K562 (cell line): ENCODE results near the gene PCF11.

Source experiments
- EZH2 ChIP-seq: IDR thresholded peaks from 2 replicates; pipeline ENCODE4 v1.6.1; 2012; ENCODE audit warnings: low read depth, mild to moderate bottlenecking, inconsistent platforms, low read length, borderline replicate concordance
- FOS ChIP-seq: IDR thresholded peaks from 3 replicates; pipeline ENCODE4 v1.6.1; 2011; ENCODE audit not compliant: insufficient read length; ENCODE audit errors: extremely low read depth
- MYC ChIP-seq, 2 experiments: fragments of 250-450 bp in 1 of 2; sonication (Bioruptor Pico) in 1 of 2; IDR thresholded peaks; 2 replicates each; pipeline versions ENCODE4 v1.5.1 to v1.6.1; 2012 to 2021; ENCODE audit warnings: low read depth in 2 of 2, borderline replicate concordance in 1 of 2, improper control_type of control experiment in 1 of 2, low read length in 1 of 2, mild to moderate bottlenecking in 1 of 2, moderate library complexity in 1 of 2
- RAD21 ChIP-seq, 2 experiments: fragments of 250-450 bp in 1 of 2; fragments of 450-650 bp in 1 of 2; sonication (Bioruptor Pico) in 1 of 2; formaldehyde crosslinking in 1 of 2; IDR thresholded peaks in 1 of 2; conservative IDR thresholded peaks in 1 of 2; 2 replicates each; pipeline versions ENCODE4 v1.4.0 to v1.8.0; 2020 to 2022; ENCODE audit warnings: mild to moderate bottlenecking in 2 of 2, moderate library complexity in 1 of 2
- SMAD3 ChIP-seq: fragments of 450-650 bp; formaldehyde crosslinking; conservative IDR thresholded peaks from 2 replicates; pipeline ENCODE4 v1.4.0; 2020; ENCODE audit warnings: mild to moderate bottlenecking
- SMARCB1 ChIP-seq: IDR thresholded peaks from 2 replicates; pipeline ENCODE4 v1.6.1; 2011; ENCODE audit warnings: improper control_type of control experiment, low read depth; ENCODE audit not compliant: insufficient read length
- TCF7 ChIP-seq: sonication (generic); IDR thresholded peaks from 2 replicates; pipeline ENCODE4 v1.6.1; 2016; ENCODE audit warnings: antibody characterized with exemption, borderline replicate concordance
- TF ChIP-seq, protein P1 (sequence below): fragments of 250-450 bp; sonication (Bioruptor Pico); IDR thresholded peaks from 2 replicates; pipeline ENCODE4 v1.5.1; 2021; ENCODE audit warnings: mild to moderate bottlenecking
- TF ChIP-seq, protein P2 (sequence below), 3 experiments: IDR thresholded peaks in 2 of 3; conservative IDR thresholded peaks in 1 of 3; 2 replicates each; pipeline ENCODE4 v1.5.1; 2011 to 2012; ENCODE audit warnings: low read length in 3 of 3, mild to moderate bottlenecking in 3 of 3, control low read depth in 2 of 3, improper control_type of control experiment in 1 of 3, inconsistent platforms in 1 of 3, low read depth in 1 of 3, mixed read lengths in 1 of 3, moderate library complexity in 1 of 3; ENCODE audit not compliant: insufficient read depth in 2 of 3

DNA sequence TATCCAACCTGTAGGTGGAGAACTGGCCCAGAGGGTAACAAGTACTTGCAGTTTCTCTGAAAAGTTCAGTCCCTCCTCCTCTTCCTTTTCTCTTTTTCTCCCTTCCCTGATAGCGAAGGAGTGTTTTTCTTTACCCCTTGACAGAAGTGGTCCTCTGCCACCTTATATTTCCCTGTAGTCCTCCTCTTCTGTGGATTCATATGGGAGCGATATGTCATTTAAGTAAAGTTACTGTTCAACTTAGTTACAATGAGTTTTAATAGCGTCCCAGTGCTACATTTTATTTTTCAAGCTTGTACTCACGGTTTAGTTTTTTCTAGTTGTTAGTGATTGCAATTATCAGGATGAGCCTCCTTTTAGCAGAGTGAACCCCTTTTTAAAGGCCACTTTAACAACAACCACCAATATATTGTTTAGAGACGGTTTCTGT, 1.4 kb downstream of the PCF11 start:
- TF ChIP-seq TCF7, result no peak
- TF ChIP-seq RAD21 (CRISPR knock-in tag; conservative IDR thresholded peaks at IDR 0.05 in 1 of 2, IDR thresholded peaks at IDR 0.05 in 1 of 2), result no peak
- TF ChIP-seq SMARCB1, result no peak
- TF ChIP-seq, protein P1, sequence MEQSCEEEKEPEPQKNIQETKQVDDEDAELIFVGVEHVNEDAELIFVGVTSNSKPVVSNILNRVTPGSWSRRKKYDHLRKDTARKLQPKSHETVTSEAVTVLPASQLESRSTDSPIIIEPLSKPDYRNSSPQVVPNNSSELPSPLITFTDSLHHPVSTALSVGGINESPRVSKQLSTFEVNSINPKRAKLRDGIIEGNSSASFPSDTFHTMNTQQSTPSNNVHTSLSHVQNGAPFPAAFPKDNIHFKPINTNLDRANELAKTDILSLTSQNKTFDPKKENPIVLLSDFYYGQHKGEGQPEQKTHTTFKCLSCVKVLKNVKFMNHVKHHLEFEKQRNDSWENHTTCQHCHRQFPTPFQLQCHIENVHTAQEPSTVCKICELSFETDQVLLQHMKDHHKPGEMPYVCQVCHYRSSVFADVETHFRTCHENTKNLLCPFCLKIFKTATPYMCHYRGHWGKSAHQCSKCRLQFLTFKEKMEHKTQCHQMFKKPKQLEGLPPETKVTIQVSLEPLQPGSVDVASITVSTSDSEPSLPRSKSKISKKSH (CRISPR knock-in tag), result no peak
- no peak for TF ChIP-seq SMAD3
- TF ChIP-seq, protein P2, sequence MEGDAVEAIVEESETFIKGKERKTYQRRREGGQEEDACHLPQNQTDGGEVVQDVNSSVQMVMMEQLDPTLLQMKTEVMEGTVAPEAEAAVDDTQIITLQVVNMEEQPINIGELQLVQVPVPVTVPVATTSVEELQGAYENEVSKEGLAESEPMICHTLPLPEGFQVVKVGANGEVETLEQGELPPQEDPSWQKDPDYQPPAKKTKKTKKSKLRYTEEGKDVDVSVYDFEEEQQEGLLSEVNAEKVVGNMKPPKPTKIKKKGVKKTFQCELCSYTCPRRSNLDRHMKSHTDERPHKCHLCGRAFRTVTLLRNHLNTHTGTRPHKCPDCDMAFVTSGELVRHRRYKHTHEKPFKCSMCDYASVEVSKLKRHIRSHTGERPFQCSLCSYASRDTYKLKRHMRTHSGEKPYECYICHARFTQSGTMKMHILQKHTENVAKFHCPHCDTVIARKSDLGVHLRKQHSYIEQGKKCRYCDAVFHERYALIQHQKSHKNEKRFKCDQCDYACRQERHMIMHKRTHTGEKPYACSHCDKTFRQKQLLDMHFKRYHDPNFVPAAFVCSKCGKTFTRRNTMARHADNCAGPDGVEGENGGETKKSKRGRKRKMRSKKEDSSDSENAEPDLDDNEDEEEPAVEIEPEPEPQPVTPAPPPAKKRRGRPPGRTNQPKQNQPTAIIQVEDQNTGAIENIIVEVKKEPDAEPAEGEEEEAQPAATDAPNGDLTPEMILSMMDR (IDR thresholded peaks at IDR 0.05 in 2 of 3, conservative IDR thresholded peaks at IDR 0.05 in 1 of 3; ENCODE audit: insufficient read depth in 2 of 3, low read depth in 1 of 3, low read length in 3 of 3), result no peak
- no peak for TF ChIP-seq FOS
- TF ChIP-seq EZH2, result no peak
- TF ChIP-seq MYC (IDR thresholded peaks at IDR 0.05; ENCODE audit: low read depth, low read length), result no peak
- TF ChIP-seq MYC (CRISPR knock-in tag; IDR thresholded peaks at IDR 0.05; ENCODE audit: borderline replicate concordance, low read depth), result no peak
